Hepatocyte (in vitro differentiated cells): ENCODE data around the gene EXOC6B.

Source experiments
- EZH2 ChIP-seq: fragments of 200-600 bp; sonication (generic); IDR thresholded peaks from 2 replicates; pipeline ENCODE4 v1.6.1; 2016; ENCODE audit warnings: antibody characterized with exemption, mild to moderate bottlenecking, borderline replicate concordance
- EZH2phosphoT487 ChIP-seq: fragments of 200-600 bp; sonication (generic); IDR thresholded peaks from one replicate; pipeline ENCODE4 v1.6.1; 2018; ENCODE audit warnings: antibody characterized with exemption, mild to moderate bottlenecking, low read depth, moderate library complexity; ENCODE audit not compliant: unreplicated experiment, severe bottlenecking
- TF ChIP-seq, protein P1 (sequence below): fragments of 200-600 bp; sonication (generic); IDR thresholded peaks from 2 replicates; pipeline ENCODE4 v1.5.1; 2016; ENCODE audit warnings: antibody characterized with exemption, mild to moderate bottlenecking; ENCODE audit not compliant: poor library complexity

DNA sequence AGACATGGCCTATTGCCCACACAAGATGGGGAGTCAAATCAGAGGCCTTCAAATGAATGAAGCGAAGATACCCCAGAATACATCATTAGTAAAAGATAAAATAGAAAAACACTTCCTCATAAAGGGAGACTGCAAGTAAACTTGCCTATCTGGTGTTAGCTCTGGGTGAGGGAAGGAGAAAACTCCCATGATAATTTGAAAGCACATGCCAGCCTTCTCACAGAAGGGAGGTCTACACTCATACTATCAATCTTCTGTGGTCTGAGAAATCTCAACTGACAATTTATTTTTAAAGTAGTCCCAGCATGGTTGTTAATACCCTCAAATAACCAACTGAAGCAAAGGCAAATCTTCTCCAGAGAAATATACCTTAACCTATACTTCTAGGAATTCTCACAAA lies 75.4 kb downstream of the EXOC6B start:
- TF ChIP-seq, protein P1, sequence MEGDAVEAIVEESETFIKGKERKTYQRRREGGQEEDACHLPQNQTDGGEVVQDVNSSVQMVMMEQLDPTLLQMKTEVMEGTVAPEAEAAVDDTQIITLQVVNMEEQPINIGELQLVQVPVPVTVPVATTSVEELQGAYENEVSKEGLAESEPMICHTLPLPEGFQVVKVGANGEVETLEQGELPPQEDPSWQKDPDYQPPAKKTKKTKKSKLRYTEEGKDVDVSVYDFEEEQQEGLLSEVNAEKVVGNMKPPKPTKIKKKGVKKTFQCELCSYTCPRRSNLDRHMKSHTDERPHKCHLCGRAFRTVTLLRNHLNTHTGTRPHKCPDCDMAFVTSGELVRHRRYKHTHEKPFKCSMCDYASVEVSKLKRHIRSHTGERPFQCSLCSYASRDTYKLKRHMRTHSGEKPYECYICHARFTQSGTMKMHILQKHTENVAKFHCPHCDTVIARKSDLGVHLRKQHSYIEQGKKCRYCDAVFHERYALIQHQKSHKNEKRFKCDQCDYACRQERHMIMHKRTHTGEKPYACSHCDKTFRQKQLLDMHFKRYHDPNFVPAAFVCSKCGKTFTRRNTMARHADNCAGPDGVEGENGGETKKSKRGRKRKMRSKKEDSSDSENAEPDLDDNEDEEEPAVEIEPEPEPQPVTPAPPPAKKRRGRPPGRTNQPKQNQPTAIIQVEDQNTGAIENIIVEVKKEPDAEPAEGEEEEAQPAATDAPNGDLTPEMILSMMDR: no peak
- TF ChIP-seq EZH2: no peak
- TF ChIP-seq EZH2phosphoT487: no peak
